Progenitor cell of endocrine pancreas (in vitro differentiated cells): ENCODE results near the gene MYNN. TPM values are rescaled to one million over a fixed set of nuclear protein-coding genes. Genes with fewer than 3 reads are reported as not detected.

Source experiments
- DNase-seq: peaks from one replicate; pipeline ENCODE4 v3.0.0; 2021; ENCODE audit warnings: low spot score; ENCODE audit not compliant: unreplicated experiment
- H3K27ac Mint-ChIP-seq: 2 replicates; pipeline ENCODE4 v1.8.0; 2021; ENCODE audit warnings: mild to moderate bottlenecking, moderate library complexity, mixed read lengths
- H3K27me3 Mint-ChIP-seq: 2 replicates; pipeline ENCODE4 v1.8.0; 2021; ENCODE audit warnings: mixed read lengths
- H3K36me3 Mint-ChIP-seq: 2 replicates; pipeline ENCODE4 v1.8.0; 2022; ENCODE audit warnings: mixed read lengths; ENCODE audit not compliant: insufficient read depth
- H3K4me1 Mint-ChIP-seq: 2 replicates; pipeline ENCODE4 v1.8.0; 2021; ENCODE audit warnings: low read depth, mixed read lengths
- H3K4me3 Mint-ChIP-seq: 2 replicates; pipeline ENCODE4 v1.8.0; 2021; ENCODE audit warnings: low read depth, mild to moderate bottlenecking, moderate library complexity, mixed read lengths
- H3K9me3 Mint-ChIP-seq: 2 replicates; pipeline ENCODE4 v1.8.0; 2021; ENCODE audit warnings: low read depth, mixed read lengths
- CTCF ChIP-seq: fragments of 200-600 bp; sonication (generic); IDR thresholded peaks from one replicate; pipeline ENCODE4 v1.5.0; 2021; ENCODE audit warnings: antibody characterized with exemption, mild to moderate bottlenecking; ENCODE audit not compliant: unreplicated experiment
- total RNA-seq: library from RNA; stranded (reverse); gene quantifications from 2 replicates; pipeline ENCODE4 v1.2.1, GENCODE V29; 2021

The MYNN gene
- total RNA-seq, 1 donor from 2014 or later = 15.8 TPM

GRCh38 chr3:169748670-169749069 is 24.5 kb upstream of the MYNN start:
- DNase-seq = no peak
- Mint-ChIP-seq H3K4me1 (peaks cover 17% of the 10 kb centered on the region), H3K9me3 (no peaks in the 10 kb centered on the region), H3K36me3 (no peaks in the 10 kb centered on the region), H3K4me3 (no peak overlapping the region), H3K27me3 (peaks cover 14% of the 10 kb centered on the region), H3K27ac (no peak overlapping the region)
- no peak for TF ChIP-seq CTCF

- Mint-ChIP-seq H3K27ac (no peak overlapping the region), H3K36me3 (no peaks in the 10 kb centered on the region), H3K4me1 (peaks cover 7% of the 10 kb centered on the region), H3K4me3 (no peak overlapping the region), H3K9me3 (no peaks in the 10 kb centered on the region), H3K27me3 (peaks cover 14% of the 10 kb centered on the region)
- TF ChIP-seq CTCF = no peak
- DNase-seq = no peak
Measured at GRCh38 chr3:169750665-169751064, 22.5 kb upstream of the MYNN start.

- peaks cover 7% of the 10 kb centered on the region for H3K4me1 Mint-ChIP-seq
- H3K36me3 Mint-ChIP-seq = no peaks in the 10 kb centered on the region
- no peak overlapping the region for H3K27ac Mint-ChIP-seq
- peaks cover 5% of the 10 kb centered on the region for H3K9me3 Mint-ChIP-seq
- no peak for TF ChIP-seq CTCF
- DNase-seq = no peak
- H3K27me3 Mint-ChIP-seq = peaks cover 12% of the 10 kb centered on the region
- no peak overlapping the region for H3K4me3 Mint-ChIP-seq
Measured at GRCh38 chr3:169751875-169752274, 21.3 kb upstream of the MYNN start.

- no peaks in the 10 kb centered on the region for H3K36me3 Mint-ChIP-seq
- peaks cover 6% of the 10 kb centered on the region for H3K9me3 Mint-ChIP-seq
- H3K4me3 Mint-ChIP-seq = no peak overlapping the region
- H3K27ac Mint-ChIP-seq = no peak overlapping the region
- H3K27me3 Mint-ChIP-seq = peaks cover 4% of the 10 kb centered on the region
- DNase-seq = no peak
- H3K4me1 Mint-ChIP-seq = peaks cover 4% of the 10 kb centered on the region
- TF ChIP-seq CTCF = no peak
Measured at GRCh38 chr3:169754711-169755110, 18.5 kb upstream of the MYNN start.

- Mint-ChIP-seq H3K27ac (no peak overlapping the region), H3K4me1 (peaks cover 4% of the 10 kb centered on the region)
Measured at GRCh38 chr3:169755488-169755887, 17.7 kb upstream of the MYNN start.

More at GRCh38 chr3:169755488-169755887, 17.7 kb upstream of the MYNN start:
- TF ChIP-seq CTCF = no peak
- Mint-ChIP-seq H3K4me3 (no peak overlapping the region), H3K9me3 (peaks cover 6% of the 10 kb centered on the region), H3K27me3 (peaks cover 4% of the 10 kb centered on the region), H3K36me3 (no peaks in the 10 kb centered on the region)
- DNase-seq = no peak
